Measurements from ENCODE around the gene PLB1. TPM values are rescaled to one million over a fixed set of nuclear protein-coding genes. Genes with fewer than 3 reads are reported as not detected.

PLB1 gene
- total and polyA plus RNA-seq, 9 of the 15 experiments (the other 6 are each of a cell fraction or from before 2014, with no cell fraction given) = 0.01 to 0.09 (median 0.07) TPM; not detected in 2

DNA sequence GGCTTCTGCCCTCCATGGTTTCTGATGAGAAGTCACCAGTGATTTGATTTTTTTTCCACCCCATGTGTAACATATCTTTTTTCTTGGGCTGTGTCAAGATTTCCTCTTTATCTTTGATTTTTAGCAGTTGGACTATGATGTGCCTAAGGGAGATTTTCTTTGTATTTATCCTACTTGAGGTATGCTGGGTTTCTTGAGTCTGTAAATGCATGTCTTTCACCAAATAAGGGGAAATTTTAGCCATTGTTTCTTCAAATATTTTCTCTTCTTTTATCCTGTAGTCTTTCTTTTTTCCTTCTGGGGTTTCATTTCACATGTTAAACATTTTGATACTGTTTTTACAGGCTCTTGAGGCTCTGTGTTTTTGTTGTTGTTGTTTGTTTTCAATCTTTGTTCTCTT, 33.7 kb upstream of the PLB1 start (continued):
- TF ChIP-seq, protein P1, sequence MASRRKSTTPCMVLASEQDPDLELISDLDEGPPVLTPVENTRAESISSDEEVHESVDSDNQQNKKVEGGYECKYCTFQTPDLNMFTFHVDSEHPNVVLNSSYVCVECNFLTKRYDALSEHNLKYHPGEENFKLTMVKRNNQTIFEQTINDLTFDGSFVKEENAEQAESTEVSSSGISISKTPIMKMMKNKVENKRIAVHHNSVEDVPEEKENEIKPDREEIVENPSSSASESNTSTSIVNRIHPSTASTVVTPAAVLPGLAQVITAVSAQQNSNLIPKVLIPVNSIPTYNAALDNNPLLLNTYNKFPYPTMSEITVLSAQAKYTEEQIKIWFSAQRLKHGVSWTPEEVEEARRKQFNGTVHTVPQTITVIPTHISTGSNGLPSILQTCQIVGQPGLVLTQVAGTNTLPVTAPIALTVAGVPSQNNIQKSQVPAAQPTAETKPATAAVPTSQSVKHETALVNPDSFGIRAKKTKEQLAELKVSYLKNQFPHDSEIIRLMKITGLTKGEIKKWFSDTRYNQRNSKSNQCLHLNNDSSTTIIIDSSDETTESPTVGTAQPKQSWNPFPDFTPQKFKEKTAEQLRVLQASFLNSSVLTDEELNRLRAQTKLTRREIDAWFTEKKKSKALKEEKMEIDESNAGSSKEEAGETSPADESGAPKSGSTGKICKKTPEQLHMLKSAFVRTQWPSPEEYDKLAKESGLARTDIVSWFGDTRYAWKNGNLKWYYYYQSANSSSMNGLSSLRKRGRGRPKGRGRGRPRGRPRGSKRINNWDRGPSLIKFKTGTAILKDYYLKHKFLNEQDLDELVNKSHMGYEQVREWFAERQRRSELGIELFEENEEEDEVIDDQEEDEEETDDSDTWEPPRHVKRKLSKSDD (conservative IDR thresholded peaks at IDR 0.05; ENCODE audit: low read length) = no peak
- TF ChIP-seq ZNF444 (CRISPR knock-in tag; IDR thresholded peaks at IDR 0.05) (no peak), SREBF1 (IDR thresholded peaks at IDR 0.05; ENCODE audit: borderline replicate concordance, low read depth, low read length) (no peak)

DNA sequence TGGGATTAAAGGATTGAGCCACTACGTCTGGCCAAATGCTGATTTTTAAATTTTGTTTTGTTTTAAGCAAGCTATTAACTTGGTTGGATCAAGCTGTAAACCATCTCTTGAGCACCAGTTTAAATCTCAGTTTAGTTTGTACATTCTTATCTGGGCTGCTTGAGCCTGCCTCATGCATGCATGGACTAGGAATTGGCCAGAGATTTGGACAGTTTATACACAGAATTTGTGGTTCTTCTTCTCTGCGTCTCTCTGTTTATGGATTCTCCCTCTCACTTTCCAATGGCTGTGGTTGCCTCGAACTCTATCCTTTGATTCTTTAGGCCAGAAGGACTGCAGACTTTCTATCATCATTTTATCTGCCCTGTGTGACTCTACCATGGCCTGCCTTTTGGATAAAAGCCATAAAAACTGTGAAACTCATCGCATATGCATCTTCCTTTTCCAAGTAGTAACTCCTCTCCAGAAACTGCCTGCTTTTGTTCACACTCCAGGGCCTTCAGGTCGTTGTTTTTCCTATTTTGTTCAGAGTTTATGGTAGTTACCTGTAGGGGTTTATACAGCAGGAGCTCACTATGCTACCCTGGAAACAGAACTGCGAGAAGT, 32.5 kb upstream of the PLB1 start:
- intact Hi-C loops (cut with micrococcal nuclease) = no loop called here
- ATAC-seq (no peak), FAIRE-seq (no peak), DNase-seq (ENCODE audit: extremely low read depth in 1 of 4, low spot score in 3 of 4) (no peak)
- Histone ChIP-seq H3K4me1 (replicated peaks in 1 of 2; ENCODE audit: control insufficient read depth in 2 of 2, insufficient read depth in 2 of 2, low read length in 2 of 2) (no peaks in the 10 kb centered on the region), H3K36me3 (ENCODE audit: control insufficient read depth, insufficient read depth, low read length) (no peaks in the 10 kb centered on the region), H2AFZ (ENCODE audit: low read depth, low read length) (no peak overlapping the region), H3K9me3 (replicated peaks; ENCODE audit: control insufficient read depth, insufficient read depth, low read depth, low read length) (no peaks in the 10 kb centered on the region), H3K4me2 (ENCODE audit: insufficient read depth, low read length) (no peak overlapping the region), H3K9ac (ENCODE audit: insufficient read depth in 1 of 2, low read depth in 2 of 2, low read length in 2 of 2) (no peak overlapping the region), H4K20me1 (replicated peaks; ENCODE audit: control insufficient read depth, insufficient read depth, low read length) (no peaks in the 10 kb centered on the region), H3K27me3 (ENCODE audit: control insufficient read depth in 2 of 2, insufficient read depth in 2 of 2, low read length in 2 of 2) (peaks cover 0 to 14% of the 10 kb centered on the region in 2 experiments; a peak in 3 of 5 replicates), H3K79me2 (ENCODE audit: control insufficient read depth, insufficient read depth, low read length) (no peaks in the 10 kb centered on the region), H3K9me1 (ENCODE audit: control insufficient read depth, insufficient read depth, low read length) (no peaks in the 10 kb centered on the region), H3K4me3 (no peak overlapping the region), H3K27ac (ENCODE audit: extremely low read depth, low read depth, low read length) (no peak overlapping the region)
- 1% methylated on average over 6 of the region's 6 CpGs for WGBS (ENCODE audit: insufficient coverage, low coverage, missing lambda C conversion rate)
- ChIA-PET POLR2A (no interaction called here), CTCF (ENCODE audit: low intra/inter-chr PET ratio) (interaction anchor here (0.6 kb wide), 1 partner anchor 290 kb away, joined by 3 read pairs; no protein-coding TSS in a partner anchor)
- in situ Hi-C loops (cut with MboI) = no loop called here
- no TSS peak for BruUV-seq (replicated peaks)
- TF ChIP-seq, protein P2, sequence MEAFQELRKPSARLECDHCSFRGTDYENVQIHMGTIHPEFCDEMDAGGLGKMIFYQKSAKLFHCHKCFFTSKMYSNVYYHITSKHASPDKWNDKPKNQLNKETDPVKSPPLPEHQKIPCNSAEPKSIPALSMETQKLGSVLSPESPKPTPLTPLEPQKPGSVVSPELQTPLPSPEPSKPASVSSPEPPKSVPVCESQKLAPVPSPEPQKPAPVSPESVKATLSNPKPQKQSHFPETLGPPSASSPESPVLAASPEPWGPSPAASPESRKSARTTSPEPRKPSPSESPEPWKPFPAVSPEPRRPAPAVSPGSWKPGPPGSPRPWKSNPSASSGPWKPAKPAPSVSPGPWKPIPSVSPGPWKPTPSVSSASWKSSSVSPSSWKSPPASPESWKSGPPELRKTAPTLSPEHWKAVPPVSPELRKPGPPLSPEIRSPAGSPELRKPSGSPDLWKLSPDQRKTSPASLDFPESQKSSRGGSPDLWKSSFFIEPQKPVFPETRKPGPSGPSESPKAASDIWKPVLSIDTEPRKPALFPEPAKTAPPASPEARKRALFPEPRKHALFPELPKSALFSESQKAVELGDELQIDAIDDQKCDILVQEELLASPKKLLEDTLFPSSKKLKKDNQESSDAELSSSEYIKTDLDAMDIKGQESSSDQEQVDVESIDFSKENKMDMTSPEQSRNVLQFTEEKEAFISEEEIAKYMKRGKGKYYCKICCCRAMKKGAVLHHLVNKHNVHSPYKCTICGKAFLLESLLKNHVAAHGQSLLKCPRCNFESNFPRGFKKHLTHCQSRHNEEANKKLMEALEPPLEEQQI (IDR thresholded peaks at IDR 0.05) = no peak
- TF ChIP-seq CHCHD3 (CRISPR knock-in tag; IDR thresholded peaks at IDR 0.05) = no peak

Measured in K562 (cell line).